Iris pigment epithelial cell (primary cell): ENCODE data around the gene RBM17.
"Not testable (repeated sequence)": the region's sequence is repeated elsewhere in the genome, so short reads cannot be mapped to it uniquely, and the experiment has no call there.

Experiments
- DNase-seq: peaks from one replicate; pipeline ENCODE4 v3.0.0-alpha.2; 2011; ENCODE audit warnings: low read depth

The RBM17 gene

GRCh38 chr10:6136215-6137201 lies 47.7 kb downstream of the RBM17 start:
- DNase-seq, result peak; percentile 72

GRCh38 chr10:6138456-6138855 lies 49.6 kb downstream of the RBM17 start:
- no peak for DNase-seq

- DNase-seq, result no peak
Observed at GRCh38 chr10:6139470-6139869, 50.6 kb downstream of the RBM17 start.

- DNase-seq, result no peak
Observed at GRCh38 chr10:6140141-6140841, 51.5 kb downstream of the RBM17 start.

DNA sequence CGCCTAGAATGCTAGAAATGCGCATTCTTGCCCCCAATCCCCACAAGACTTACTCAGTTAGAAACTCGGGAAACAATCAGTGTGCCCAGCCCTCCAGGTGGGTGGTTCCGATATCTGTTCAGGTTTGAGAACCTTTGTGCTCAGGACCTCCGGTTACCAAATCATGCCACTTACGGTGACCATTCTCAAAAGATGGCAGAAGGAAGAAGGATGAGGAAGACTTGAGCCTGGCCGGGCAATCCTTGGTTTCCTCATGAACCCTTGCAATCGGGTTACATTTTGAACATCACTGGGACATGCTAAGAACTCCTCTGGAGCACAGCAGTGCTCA lies 52.1 kb downstream of the RBM17 start:
- DNase-seq, result no peak

GRCh38 chr10:6141296-6142151 lies 52.7 kb downstream of the RBM17 start:
- DNase-seq, result peak; percentile 91

DNA sequence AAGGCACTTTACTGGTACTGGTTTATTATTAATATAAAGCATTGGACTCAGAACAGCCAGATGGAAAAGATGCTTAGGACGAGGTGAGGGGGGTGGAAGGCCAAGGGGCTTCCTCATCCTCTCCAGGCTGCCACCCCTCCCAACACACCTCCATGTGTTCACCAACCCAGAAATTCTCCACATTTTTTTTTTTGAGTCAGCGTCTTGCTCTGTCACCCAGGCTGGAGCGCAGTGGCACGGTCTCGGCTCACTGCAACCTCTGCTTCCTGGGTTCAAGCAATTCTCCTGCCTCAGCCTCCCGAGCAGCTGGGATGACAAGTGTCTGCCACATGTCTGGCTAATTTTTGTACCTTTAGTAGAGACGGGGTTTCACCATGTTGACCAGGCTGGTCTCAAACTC lies 53.4 kb downstream of the RBM17 start:
- not testable (repeated sequence) for DNase-seq

DNA sequence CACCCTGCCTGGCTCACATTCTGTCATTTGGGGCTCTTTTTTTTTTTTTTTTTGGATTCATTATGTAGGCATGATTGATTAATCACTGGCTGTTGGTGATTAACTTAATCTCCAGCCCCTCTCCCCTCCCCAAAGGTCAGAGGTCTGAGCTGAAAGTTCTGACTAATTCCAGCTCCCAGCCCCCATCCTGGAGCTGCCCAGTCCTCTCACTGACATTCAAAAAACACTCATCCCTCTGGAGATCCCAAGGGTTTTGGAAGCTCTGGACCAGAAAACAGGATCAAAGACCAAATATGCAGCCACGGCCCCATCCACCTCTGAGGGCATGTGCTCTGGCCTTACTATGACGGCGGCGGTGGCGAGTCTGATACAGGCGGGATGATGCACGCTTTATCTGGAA lies 53.8 kb downstream of the RBM17 start:
- no peak for DNase-seq

DNA sequence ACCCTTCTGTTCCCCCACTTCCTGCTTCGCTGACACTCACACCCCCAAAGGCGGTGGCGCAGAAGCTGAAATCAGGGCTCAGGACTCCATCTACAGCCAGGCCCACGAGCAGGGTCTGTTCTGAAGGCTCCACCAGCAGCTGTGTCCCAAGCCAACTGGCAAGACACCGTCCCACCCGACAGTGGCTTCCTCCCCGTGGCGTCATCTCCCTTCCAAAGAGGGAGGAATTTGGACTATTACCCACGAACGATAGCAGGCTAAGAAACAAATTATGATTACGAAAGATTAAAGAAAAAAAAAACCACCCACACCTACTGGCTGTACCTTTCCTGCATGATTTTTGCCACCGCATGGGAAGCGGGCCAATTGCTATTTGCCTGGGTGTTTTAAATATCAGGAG lies 54.3 kb downstream of the RBM17 start:
- DNase-seq, result no peak

DNA sequence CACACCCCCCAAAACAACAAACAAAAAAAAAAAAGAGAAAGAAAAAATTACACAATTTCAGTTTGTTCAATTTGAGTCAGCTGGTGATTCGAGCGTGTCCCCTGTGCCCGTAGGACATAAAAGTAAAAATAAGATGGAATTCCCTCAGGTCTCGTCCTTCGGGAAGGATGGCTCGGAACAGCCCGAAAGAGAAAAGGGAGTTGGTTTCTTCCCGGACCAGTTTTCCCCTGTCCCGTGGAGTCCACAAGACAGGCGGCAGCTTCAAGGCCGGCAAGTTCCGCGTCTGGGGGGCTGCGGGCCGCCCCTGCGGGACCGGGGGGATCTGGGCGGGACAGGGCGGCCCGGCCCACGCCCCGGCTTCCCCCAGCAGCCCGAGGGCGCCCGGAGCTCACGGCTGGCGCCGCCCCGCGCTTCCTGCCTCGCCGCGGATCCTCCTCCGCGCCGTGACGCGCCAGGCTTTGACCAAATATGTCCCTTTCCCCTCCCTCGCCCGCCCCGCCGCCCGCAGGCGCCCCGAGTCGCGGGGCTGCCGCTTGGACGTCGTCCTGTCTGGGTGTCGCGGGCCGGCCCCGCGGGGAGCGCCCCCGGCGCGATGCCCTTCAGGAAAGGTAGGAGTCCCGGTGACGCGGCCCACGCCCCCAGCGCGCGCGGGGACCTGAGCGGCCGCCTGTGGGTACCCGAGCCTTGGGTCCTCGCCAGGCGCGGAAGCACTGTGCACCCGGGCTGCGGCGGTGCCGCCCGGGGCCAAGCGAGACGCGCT lies 55.8 kb downstream of the RBM17 start:
- peak; percentile 84 for DNase-seq

- DNase-seq, result no peak
Observed at GRCh38 chr10:6145166-6145987, 56.5 kb downstream of the RBM17 start.

DNA sequence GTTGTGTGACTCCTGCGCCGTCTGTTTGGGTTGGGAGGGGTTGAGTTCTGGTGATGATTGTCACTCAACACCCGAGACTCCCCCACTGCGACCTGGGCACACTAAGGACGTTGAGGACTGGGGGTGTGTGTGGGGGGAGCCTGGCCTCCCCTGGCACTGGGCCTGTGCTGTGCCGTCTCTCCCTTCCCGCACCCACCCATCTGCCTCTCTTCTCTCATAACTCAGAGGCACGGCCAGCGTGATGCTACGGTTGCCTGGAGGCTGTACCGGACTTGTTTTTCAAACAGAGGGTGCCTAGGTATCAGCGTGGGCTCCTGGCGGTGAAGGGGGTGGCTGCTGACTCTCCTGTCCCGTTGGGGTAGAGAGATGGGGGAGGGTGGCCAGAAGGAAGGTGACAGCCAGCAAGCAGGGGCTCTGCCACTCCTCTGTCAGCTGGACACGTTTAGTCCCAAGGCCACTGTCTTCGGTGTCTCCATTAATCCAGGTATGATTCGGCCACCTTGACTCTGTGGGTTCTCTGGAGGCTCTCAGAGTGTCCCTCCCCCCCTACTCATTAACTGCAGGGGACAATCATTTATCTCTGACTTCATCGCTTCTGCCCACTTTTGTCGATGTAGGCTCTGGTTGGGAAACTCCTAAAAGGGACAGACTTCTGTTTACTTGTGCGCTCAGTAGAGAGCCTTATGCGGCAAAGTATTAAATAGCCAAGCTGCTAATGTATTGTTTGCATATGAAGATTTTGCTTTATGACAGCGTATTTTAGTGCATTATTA lies 57.4 kb downstream of the RBM17 start:
- DNase-seq, result no peak

DNA sequence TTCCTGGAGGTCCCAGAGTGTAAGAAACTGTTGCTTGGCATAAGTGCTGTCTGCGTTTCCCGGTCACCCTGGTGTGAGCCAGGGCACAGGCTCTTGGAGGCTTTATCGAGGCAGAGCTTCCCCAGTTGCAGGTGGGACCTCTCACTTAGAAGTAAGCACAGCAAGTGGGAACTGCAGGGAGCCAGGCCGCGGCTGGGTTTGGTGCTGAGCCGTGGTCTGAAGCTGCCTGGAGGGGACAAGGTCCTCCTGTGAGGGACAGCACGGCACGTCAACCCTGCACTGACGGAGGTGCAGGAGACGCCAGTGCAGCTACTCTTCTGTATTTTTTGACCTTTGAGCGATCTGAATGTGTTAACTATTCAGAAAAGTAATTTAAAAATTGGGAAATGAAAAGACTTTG lies 58.1 kb downstream of the RBM17 start:
- DNase-seq, result no peak

DNA sequence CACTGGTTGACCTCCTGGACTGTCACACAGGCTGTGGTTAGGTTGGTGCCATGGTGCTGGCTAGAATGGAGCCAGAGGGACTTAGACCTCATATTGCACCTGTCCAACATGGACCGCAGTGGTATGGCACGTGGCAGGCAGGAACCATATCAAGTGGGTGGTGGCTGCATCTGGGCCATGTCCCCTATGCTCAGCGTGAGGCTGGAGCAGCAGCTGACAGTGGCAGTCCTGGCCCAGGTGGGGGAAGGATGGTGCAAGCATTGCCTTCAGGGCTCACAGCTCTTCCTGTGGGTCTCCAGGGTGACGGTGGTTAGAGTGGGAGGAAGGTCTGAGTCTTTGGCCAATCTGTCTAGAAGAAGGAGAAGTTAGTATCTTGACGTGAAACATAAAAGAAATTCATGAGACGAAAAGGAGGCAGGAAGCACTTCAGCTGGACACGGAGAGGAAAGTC lies 59.4 kb downstream of the RBM17 start:
- no peak for DNase-seq

- no peak for DNase-seq
Observed at GRCh38 chr10:6148908-6149307, 60.1 kb downstream of the RBM17 start.

- DNase-seq, result peak; percentile 76
Observed at GRCh38 chr10:6151087-6151977, 62.5 kb downstream of the RBM17 start.

DNA sequence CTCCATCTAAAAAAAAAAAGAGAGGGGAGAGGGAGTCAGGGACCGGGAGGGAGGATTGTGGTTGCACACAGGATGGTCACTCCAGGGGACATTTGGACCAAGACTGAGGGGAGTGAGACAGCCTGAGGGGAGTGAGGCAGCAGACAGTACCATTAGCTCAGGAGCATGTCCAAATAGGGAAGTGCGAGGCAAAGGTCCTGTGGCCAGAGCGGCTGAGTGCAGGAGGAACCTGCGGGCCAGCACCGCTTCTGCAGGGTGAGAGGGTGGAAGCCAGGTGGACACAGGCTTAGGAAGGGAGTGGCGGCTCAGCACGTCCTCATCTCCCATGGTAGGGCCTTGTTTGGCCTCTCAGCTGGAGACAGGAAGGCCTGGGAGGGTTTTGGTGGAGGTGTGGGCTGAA lies 65.0 kb downstream of the RBM17 start:
- DNase-seq, result no peak

GRCh38 chr10:6154566-6154965 lies 65.7 kb downstream of the RBM17 start:
- no peak for DNase-seq

DNA sequence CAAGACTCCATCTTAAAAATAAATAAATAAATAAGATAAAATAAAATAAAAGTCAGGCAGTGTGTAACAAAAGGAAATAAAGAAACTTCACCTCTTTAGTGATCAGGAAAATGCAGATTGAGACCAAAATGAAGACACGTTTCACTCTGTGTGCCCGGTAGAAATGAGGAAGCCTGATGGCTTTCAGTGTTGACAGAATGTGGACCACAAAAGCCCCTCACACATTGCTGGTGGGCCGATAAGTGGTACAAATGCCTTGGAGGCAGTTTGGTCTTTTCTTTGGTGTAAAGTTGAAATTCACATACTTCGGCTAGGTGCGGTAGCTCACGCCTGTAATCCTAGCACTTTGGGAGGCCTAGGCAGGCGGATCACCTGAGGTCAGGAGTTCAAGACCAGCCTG lies 69.4 kb downstream of the RBM17 start:
- no peak for DNase-seq
